ENCODE data around the gene ARHGAP21. TPM values are rescaled to one million over a fixed set of nuclear protein-coding genes. Genes with fewer than 3 reads are reported as not detected.
"Not testable (repeated sequence)": the region's sequence is repeated elsewhere in the genome, so short reads cannot be mapped to it uniquely, and the experiment has no call there.

ARHGAP21 gene
- polyA plus RNA-seq, 1 donor from 2014 or later: 138 TPM

GRCh38 chr10:24764991-24765390, 41.3 kb upstream of the ARHGAP21 start:
- not testable (repeated sequence) for H3K27me3 ChIP-seq (ENCODE audit: insufficient read depth, low read depth, low read length); H3K9ac ChIP-seq (ENCODE audit: low read length); H3K79me2 ChIP-seq (replicated peaks; ENCODE audit: insufficient read depth, low read length); H3K27ac ChIP-seq (ENCODE audit: low read length); H3K4me2 ChIP-seq (ENCODE audit: low read length); H3K9me3 ChIP-seq (ENCODE audit: low read length); H4K20me1 ChIP-seq (ENCODE audit: insufficient read depth); H3F3A ChIP-seq (ENCODE audit: insufficient read depth, low read length, poor library complexity, severe bottlenecking); H3K36me3 ChIP-seq (ENCODE audit: insufficient read depth, low read length); H2AFZ ChIP-seq (ENCODE audit: low read depth, low read length); H3K4me3 ChIP-seq (ENCODE audit: low read length); H3K9me2 ChIP-seq (ENCODE audit: insufficient read depth, low read length)

GRCh38 chr10:24762966-24763623, 39.4 kb upstream of the ARHGAP21 start:
- Histone ChIP-seq H4K20me1 (ENCODE audit: insufficient read depth) (no peaks in the 10 kb centered on the region), H3K27ac (ENCODE audit: low read length) (no peak overlapping the region), H3K9me3 (ENCODE audit: low read length) (no peaks in the 10 kb centered on the region), H3K9me2 (ENCODE audit: insufficient read depth, low read length) (no peaks in the 10 kb centered on the region), H3K79me2 (replicated peaks; ENCODE audit: insufficient read depth, low read length) (no peaks in the 10 kb centered on the region), H3K9ac (ENCODE audit: low read length) (no peak overlapping the region), H2AFZ (ENCODE audit: low read depth, low read length) (no peak overlapping the region), H3K27me3 (ENCODE audit: insufficient read depth, low read depth, low read length) (no peaks in the 10 kb centered on the region), H3F3A (ENCODE audit: insufficient read depth, low read length, poor library complexity, severe bottlenecking) (no peaks in the 10 kb centered on the region), H3K4me3 (ENCODE audit: low read length) (no peak overlapping the region), H3K36me3 (ENCODE audit: insufficient read depth, low read length) (no peaks in the 10 kb centered on the region), H3K4me2 (ENCODE audit: low read length) (no peak overlapping the region)
- TF ChIP-seq TAF1 (IDR thresholded peaks at IDR 0.05; ENCODE audit: low read depth) (no peak), CTCF (IDR thresholded peaks at IDR 0.05; ENCODE audit: poor library complexity, severe bottlenecking) (no peak), EP300 (conservative IDR thresholded peaks at IDR 0.05; ENCODE audit: poor library complexity, severe bottlenecking) (no peak), POLR2AphosphoS5 (IDR thresholded peaks at IDR 0.05) (no peak), MXI1 (conservative IDR thresholded peaks at IDR 0.05; ENCODE audit: poor library complexity, severe bottlenecking) (no peak), SMC3 (conservative IDR thresholded peaks at IDR 0.05; ENCODE audit: poor library complexity) (no peak), REST (IDR thresholded peaks at IDR 0.05; ENCODE audit: borderline replicate concordance) (no peak), EZH2 (IDR thresholded peaks at IDR 0.05; ENCODE audit: borderline replicate concordance, insufficient read depth, low read length, poor library complexity, severe bottlenecking) (no peak), RAD21 (conservative IDR thresholded peaks at IDR 0.05) (no peak)

All from neural cell (in vitro differentiated cells).